ENCODE measurements around the gene LRRC17. TPM values are rescaled to one million over a fixed set of nuclear protein-coding genes. Genes with fewer than 3 reads are reported as not detected.

Gene LRRC17
- total and polyA plus RNA-seq, 9 of the 15 experiments (the other 6 are each of a cell fraction or from before 2014, with no cell fraction given): 0.03 to 0.18 (median 0.12) TPM; not detected in 5

DNA sequence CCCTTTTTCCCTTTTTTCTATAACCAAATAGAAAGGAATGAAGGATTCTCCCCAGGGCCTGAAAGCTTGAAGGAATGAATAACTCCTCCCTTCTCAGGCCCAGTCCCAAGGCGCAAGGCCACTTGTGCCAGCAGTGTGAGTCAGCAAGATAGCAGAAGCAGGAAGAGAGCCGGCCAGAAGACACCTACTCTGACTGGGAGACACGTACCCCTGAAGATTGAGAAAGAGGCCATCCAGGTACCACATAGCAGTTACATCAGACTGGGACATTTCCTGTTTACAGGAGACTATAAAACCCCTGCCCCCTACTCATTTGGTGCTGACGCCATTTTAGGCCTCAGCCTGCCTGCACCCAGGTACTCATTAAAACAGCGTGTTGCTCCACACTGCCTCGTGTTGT, 65.5 kb downstream of the LRRC17 start (continued):
- 0 out of 2 replicates have a peak, but pooled peaks have one; percentile 17 for TF ChIP-seq CTBP1 (IDR thresholded peaks at IDR 0.05; ENCODE audit: borderline replicate concordance)
- no peak for TF ChIP-seq CBX1 (IDR thresholded peaks at IDR 0.05; ENCODE audit: low read depth)
- TF ChIP-seq HNRNPLL (IDR thresholded peaks at IDR 0.05; ENCODE audit: low read depth, low read length, poor library complexity, severe bottlenecking): no peak
- TF ChIP-seq L3MBTL2 (IDR thresholded peaks at IDR 0.05): peak; percentile 60
- no peak for TF ChIP-seq RBM14 (IDR thresholded peaks at IDR 0.05; ENCODE audit: borderline replicate concordance, insufficient read depth, low read depth, low read length)
- TF ChIP-seq FOXA3 (CRISPR knock-in tag; conservative IDR thresholded peaks at IDR 0.05 in 1 of 2, IDR thresholded peaks at IDR 0.05 in 1 of 2): no peak
- no peak for TF ChIP-seq ZNF134 (CRISPR knock-in tag; conservative IDR thresholded peaks at IDR 0.05)
- no peak for TF ChIP-seq ZNF57 (CRISPR knock-in tag; IDR thresholded peaks at IDR 0.05)
- no peak for TF ChIP-seq AFF1 (IDR thresholded peaks at IDR 0.05; ENCODE audit: low read depth in 1 of 2, partially characterized antibody in 2 of 2)
- TF ChIP-seq BRD9 (IDR thresholded peaks at IDR 0.05; ENCODE audit: low read depth, partially characterized antibody): no peak
- TF ChIP-seq CC2D1A (IDR thresholded peaks at IDR 0.05): peak; percentile 13; the same call in 1 of the 2 replicates
- TF ChIP-seq ELF2 (CRISPR knock-in tag; IDR thresholded peaks at IDR 0.05): no peak
- peak; percentile 22; the same call in 1 of the 2 replicates for TF ChIP-seq EP400 (IDR thresholded peaks at IDR 0.05)
- TF ChIP-seq MTA1 (IDR thresholded peaks at IDR 0.05; ENCODE audit: borderline replicate concordance): no peak
- TF ChIP-seq HDAC1 (IDR thresholded peaks at IDR 0.05): no peak
- no peak for TF ChIP-seq E2F4 (CRISPR knock-in tag; IDR thresholded peaks at IDR 0.05; ENCODE audit: low read depth)
- no peak for TF ChIP-seq ZBTB49 (CRISPR knock-in tag; IDR thresholded peaks at IDR 0.05; ENCODE audit: borderline replicate concordance)
- no peak for TF ChIP-seq HMGN3 (IDR thresholded peaks at IDR 0.05; ENCODE audit: borderline replicate concordance, extremely low read depth, insufficient read length, low read depth, low read length)
- no peak for TF ChIP-seq GATAD2B (IDR thresholded peaks at IDR 0.05; ENCODE audit: borderline replicate concordance)
- TF ChIP-seq RBM15 (IDR thresholded peaks at IDR 0.05; ENCODE audit: insufficient read depth, low read length): no peak
- TF ChIP-seq ZNF707 (CRISPR knock-in tag; conservative IDR thresholded peaks at IDR 0.05): no peak
- TF ChIP-seq ZNF212 (CRISPR knock-in tag; IDR thresholded peaks at IDR 0.05): no peak
- TF ChIP-seq SLC30A9 (CRISPR knock-in tag; IDR thresholded peaks at IDR 0.05): no peak
